Spleen (tissue), 7 donors: Measurements from ENCODE around the gene CEP164.

Experiments
- CTCF ChIP-seq, 11 experiments: fragments of 200-600 bp in 7 of 11; fragments of 450-650 bp in 4 of 11; sonication (generic) in 4 of 11; IDR thresholded peaks in 8 of 11; conservative IDR thresholded peaks in 3 of 11; 1 replicate in 7 of 11; 2 replicates in 4 of 11; pipeline versions ENCODE4 v1.4.0 to v1.8.0; 2016 to 2021; ENCODE audit warnings: antibody characterized with exemption in 11 of 11, inconsistent platforms in 4 of 11, mild to moderate bottlenecking in 1 of 11
- POLR2A ChIP-seq, 3 donors: fragments of 450-650 bp; IDR thresholded peaks; one replicate each; pipeline ENCODE4 v1.5.1; 2017; ENCODE audit warnings: antibody characterized with exemption in 3 of 3, mild to moderate bottlenecking in 1 of 3
- POLR2AphosphoS5 ChIP-seq, 3 donors: sonication (generic); formaldehyde crosslinking; IDR thresholded peaks; one replicate each; pipeline ENCODE4 v1.5.1; 2017; ENCODE audit warnings: antibody characterized with exemption in 3 of 3
- donor health status: DM: no; HTN: no; CAD: no; lungs with moderate emphysema.
- donor health status: DM: no; HTN: no; CAD: no.
- donor health status: DM: no; HTN: no; CAD: no.

GRCh38 chr11:117425679-117426296 lies 98.1 kb downstream of the CEP164 start:
- TF ChIP-seq POLR2A (IDR thresholded peaks at IDR 0.05) (no peak), CTCF (IDR thresholded peaks at IDR 0.05 in 8 of 11, conservative IDR thresholded peaks at IDR 0.05 in 3 of 11) (no peak), POLR2AphosphoS5 (IDR thresholded peaks at IDR 0.05) (no peak)
